GM12892 (cell line): ENCODE results near the gene SETD3.

Experiments used
- DNase-seq: peaks from one replicate; pipeline ENCODE4 v3.0.0; 2011; ENCODE audit not compliant: insufficient read length
- FAIRE-seq: peaks from 2 replicates; lab custom pipeline; 2011; peaks lifted over from hg19 to GRCh38; lab: Jason Lieb, UNC
- POLR2A ChIP-seq: IDR thresholded peaks from 2 replicates; pipeline ENCODE4 v1.6.1; 2011; ENCODE audit warnings: low read depth, low read length, control low read depth
- POLR2AphosphoS5 ChIP-seq: IDR thresholded peaks from 2 replicates; pipeline ENCODE4 v1.6.1; 2011; ENCODE audit warnings: low read depth, low read length, control low read depth
- TAF1 ChIP-seq: IDR thresholded peaks from 2 replicates; pipeline ENCODE4 v1.6.1; 2011; ENCODE audit warnings: low read depth, mild to moderate bottlenecking, control low read depth, low read length, borderline replicate concordance

SETD3 gene

GRCh38 chr14:99522025-99522401 is 41.4 kb upstream of the SETD3 start:
- TF ChIP-seq TAF1 = no peak
- no peak for TF ChIP-seq POLR2AphosphoS5
- TF ChIP-seq POLR2A = no peak
- DNase-seq (no peak), FAIRE-seq (no peak)

- DNase-seq = no peak
- TF ChIP-seq POLR2AphosphoS5 = no peak
- no peak for TF ChIP-seq POLR2A
- TF ChIP-seq TAF1 = no peak
- no peak for FAIRE-seq
Observed at GRCh38 chr14:99521176-99522024, 40.7 kb upstream of the SETD3 start.

DNA sequence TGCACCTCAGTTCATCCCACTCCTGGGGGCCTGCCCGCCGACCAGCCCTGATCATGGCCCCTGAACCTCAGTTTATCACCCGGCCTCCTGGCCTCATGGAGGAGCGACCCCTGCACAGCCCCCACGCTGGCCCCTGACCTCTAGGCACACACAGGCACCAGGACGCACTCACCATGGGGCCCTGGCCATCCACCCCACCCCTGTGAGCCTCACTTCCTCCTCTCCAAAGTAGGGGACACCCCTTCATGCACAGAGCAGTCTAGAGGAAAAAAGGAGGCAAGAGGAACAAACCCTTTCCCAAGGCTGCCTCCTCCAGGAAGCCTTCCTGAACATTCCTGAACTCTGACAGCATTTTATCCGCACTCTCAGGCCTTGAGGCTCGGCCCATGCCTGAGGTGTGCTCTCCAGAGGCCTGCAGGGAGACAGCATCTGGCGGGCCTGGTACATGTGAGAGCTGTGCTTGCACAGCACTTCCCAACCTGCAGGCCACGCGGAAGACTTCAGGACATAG is 40.0 kb upstream of the SETD3 start:
- no peak for TF ChIP-seq POLR2AphosphoS5
- no peak for TF ChIP-seq TAF1
- no peak for TF ChIP-seq POLR2A
- DNase-seq (no peak), FAIRE-seq (no peak)

DNA sequence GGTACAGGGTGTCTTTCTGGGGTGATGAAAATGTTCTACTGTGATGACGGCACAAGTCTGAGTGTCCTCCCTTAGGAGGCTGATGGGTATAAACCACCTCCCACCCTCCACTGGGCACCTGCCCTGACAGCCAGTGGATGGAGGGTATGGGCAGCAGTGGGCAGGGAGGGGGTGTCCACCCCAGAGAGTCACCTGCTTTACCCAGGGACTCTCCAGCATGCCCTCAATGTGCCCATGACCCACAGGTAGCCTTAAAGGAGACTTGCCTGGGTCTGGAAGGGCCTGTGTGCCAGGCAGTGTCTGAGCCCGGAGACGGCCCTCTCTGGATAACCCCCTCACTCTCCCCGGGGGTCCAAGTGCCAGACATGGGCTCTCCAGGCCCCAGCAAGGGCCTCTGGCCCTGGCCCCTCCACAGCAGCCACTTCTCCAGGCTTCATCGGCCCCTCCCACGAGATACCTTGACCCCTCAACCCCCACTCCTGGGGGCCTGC is 39.3 kb upstream of the SETD3 start:
- no peak for TF ChIP-seq POLR2A
- TF ChIP-seq TAF1 = no peak
- TF ChIP-seq POLR2AphosphoS5 = no peak
- DNase-seq (no peak), FAIRE-seq (no peak)

DNA sequence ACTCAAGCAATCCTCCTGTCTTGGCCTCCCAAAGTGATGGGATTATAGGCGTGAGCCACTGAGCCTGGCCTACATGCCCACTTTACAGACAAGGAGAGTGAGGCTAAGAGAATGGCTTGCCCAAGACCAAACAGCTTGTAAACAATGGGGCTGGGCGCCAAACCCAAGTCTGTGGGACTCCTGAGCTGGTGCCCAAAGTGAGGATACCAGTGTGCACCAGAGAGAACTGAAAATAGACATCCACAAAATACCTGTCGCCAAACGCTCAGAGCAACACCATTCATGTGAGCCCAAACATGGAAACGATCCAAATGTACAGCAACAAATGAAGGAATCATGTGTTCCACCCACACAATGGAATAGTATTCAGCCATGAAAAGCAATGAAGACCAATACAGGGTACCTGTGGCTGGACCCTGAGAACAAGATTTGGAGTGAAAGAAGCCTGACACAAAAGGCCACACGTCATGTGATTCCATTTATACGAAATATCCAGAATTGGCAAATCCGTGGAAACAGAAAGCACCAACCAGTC is 38.8 kb upstream of the SETD3 start:
- no peak for TF ChIP-seq POLR2AphosphoS5
- TF ChIP-seq TAF1 = no peak
- no peak for TF ChIP-seq POLR2A
- DNase-seq = no peak
- FAIRE-seq = no peak

DNA sequence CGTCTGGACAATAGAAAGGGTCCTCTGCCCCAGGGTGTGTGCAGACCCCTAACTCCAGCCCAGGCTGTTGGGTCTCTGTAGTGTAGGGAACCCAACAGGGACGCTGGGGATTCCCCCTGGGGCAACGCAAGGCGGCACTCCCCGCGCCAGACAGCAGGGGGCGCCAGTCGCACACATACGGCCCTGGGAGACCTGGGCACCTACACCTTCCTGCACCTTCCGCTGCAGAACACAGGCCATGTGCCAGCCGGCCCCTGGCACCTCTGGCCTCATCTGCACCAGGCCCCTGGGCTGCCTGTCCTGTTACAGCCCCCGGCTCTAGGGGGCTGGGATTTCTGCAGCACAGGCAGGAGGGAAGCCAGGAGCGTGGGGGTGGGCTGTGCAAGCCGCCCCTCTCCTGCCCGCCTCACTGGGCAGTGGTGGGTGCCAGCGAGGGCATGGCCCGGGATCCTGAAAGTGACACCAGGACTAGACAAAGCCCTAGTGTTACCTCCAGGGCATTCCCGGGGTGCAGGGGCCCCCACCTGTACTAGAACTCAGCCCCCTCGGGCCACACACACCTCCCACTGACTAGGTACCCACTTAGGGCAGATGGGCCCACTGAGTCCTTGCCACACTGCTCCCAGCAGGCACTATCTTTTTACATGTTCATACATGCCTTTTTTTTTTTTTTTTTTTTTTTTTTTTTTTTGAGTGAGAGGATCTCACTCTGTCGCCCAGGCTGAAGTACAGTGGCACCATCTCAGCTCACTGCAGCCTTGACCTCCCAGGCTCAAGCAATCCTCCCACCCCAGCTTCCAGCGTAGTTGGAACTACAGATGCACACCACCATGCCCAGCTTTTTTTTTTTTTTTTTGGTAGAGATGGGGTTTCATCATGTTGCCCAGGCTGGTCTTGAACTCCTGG is 38.0 kb upstream of the SETD3 start:
- DNase-seq (peak; percentile 91), FAIRE-seq (peak; percentile 96)
- TF ChIP-seq POLR2AphosphoS5 = no peak

- no peak for TF ChIP-seq TAF1
- no peak for TF ChIP-seq POLR2AphosphoS5
- TF ChIP-seq POLR2A = no peak
- DNase-seq (no peak), FAIRE-seq (no peak)
Observed at GRCh38 chr14:99517643-99518381, 37.2 kb upstream of the SETD3 start.

DNA sequence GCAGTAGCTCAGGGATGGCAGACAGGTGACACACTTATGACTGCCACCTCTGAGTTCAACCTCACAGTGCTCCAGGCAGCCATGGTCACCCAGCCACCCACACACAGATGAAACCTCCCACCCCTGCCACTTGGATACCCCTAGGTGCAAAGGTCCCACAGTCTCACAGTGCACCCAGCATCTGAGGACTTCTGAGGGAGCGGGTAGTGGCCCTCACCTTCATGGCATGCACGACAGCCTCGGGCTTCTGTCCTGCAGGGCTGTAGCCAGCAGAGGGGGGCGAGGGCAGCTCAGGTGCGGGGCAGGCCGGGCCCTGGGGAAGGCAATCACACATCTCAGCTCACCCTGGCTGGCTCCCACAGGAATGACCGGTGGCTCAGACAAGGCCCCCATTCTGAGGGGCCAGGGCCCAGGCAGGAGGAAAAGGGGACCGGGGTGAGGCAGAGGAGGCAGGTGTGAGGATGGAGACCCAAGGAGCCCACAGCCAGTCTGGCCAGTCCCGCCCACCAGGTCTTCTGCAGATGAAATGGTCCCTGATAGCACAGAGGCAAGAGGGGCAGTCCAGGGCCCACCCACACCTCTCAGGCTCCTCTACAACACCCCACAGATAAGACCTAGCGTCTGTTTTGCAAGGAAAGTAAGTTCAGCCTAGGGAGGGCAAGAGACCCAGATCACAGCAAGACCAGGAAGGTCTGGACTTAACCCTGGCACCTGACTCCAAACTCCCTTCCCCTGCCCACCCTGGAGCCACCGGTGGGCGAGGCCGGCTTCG is 36.4 kb upstream of the SETD3 start:
- DNase-seq = no peak
- TF ChIP-seq POLR2A (no peak), POLR2AphosphoS5 (no peak), TAF1 (no peak)
- no peak for FAIRE-seq

DNA sequence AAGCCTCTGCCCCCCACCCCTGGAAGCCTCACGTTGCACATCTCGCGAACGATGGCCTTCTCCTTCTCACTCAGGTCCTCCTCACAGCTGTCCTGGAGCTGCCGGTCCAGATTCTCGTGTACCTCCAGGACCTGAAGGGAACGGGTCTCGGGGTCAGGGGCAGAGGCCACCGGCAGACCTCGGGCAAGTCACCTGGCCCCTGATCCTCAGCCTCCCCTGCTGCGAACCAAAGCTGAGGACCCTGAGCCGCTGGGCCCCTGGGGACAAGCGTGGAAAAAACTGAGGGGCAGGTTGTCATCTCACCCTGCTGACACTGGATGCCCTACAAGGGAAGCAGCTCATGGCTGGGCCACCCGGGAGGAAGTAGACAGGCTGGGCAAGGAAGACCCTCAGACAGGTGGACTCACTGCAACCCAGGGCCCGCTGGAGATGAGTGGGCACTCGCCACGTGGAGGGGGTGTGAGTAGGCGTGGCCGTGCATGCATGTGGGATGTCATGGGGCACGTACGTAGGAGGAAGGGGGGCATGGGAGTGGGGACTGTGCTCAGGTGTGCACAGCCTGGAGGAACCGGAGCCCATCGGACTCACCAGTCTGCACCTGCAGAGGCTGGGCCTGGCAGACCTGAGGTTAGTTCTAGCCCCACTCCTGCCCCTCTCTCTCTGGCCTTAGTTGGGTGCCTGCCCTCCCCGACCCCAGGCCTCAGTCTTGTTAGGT is 35.7 kb upstream of the SETD3 start:
- DNase-seq (no peak), FAIRE-seq (no peak)
- TF ChIP-seq TAF1 (no peak), POLR2A (no peak), POLR2AphosphoS5 (no peak)
